GM12874 (cell line): Measurements from ENCODE around the gene PTPN23.

ENCODE experiments used
- CTCF ChIP-seq: IDR thresholded peaks from 2 replicates; pipeline ENCODE4 v1.5.1; 2011; ENCODE audit warnings: low read depth, mild to moderate bottlenecking, control low read depth, low read length, moderate library complexity; ENCODE audit not compliant: insufficient read depth

The PTPN23 gene

GRCh38 chr3:47359323-47359722 lies 21.5 kb upstream of the PTPN23 start:
- TF ChIP-seq CTCF = no peak

GRCh38 chr3:47362701-47363100 lies 18.1 kb upstream of the PTPN23 start:
- no peak for TF ChIP-seq CTCF

GRCh38 chr3:47365213-47366153 lies 15.3 kb upstream of the PTPN23 start:
- no peak for TF ChIP-seq CTCF

- TF ChIP-seq CTCF = no peak
Measured at GRCh38 chr3:47366833-47367232, 14.0 kb upstream of the PTPN23 start.

GRCh38 chr3:47367631-47368030 lies 13.2 kb upstream of the PTPN23 start:
- no peak for TF ChIP-seq CTCF

GRCh38 chr3:47370887-47371697 lies 9.7 kb upstream of the PTPN23 start:
- TF ChIP-seq CTCF = peak; percentile 41; the same call in 1 of the 2 replicates

- no peak for TF ChIP-seq CTCF
Measured at GRCh38 chr3:47374587-47374986, 6.2 kb upstream of the PTPN23 start.
